B cell (primary cell): ENCODE measurements around the gene GDPD4.

ENCODE experiments used
- EZH2 ChIP-seq: IDR thresholded peaks from 2 replicates; pipeline ENCODE4 v1.6.1; 2012; ENCODE audit warnings: borderline replicate concordance, low read depth, mild to moderate bottlenecking, moderate library complexity, low read length; ENCODE audit not compliant: insufficient read depth, poor library complexity, severe bottlenecking
- TF ChIP-seq, protein P1 (sequence below): fragments of 200-600 bp; IDR thresholded peaks from one replicate; pipeline ENCODE4 v1.8.0; 2022; ENCODE audit warnings: antibody characterized with exemption, mild to moderate bottlenecking

DNA sequence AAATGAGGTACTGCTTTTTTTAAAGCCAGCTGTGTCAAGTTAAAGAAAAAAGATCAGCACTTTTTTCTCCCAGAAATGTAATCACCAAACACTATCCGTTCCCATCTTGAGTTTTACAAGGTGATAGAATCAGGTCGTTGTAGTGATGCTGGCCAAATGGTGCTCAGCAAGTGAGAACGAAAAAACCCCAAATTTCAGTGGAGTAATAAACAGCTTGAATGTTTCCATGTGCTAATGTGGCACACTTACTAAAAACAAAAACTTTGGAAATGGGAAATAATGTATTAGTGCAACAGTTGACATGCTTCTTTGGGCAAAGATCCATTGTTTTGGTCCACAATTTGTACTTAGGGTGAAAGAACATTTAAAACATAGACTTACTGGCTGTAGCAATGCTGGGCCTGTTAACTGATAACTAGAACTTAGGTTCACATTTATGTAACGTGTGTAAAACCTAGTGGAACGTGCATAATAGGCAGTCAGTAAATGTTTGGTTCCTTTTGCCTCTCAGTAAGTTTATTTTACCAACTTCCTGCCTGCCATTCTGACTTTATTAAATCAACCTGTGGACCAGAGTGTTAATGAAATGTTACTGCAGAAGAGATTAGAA lies 15.4 kb upstream of the GDPD4 start:
- TF ChIP-seq, protein P1, sequence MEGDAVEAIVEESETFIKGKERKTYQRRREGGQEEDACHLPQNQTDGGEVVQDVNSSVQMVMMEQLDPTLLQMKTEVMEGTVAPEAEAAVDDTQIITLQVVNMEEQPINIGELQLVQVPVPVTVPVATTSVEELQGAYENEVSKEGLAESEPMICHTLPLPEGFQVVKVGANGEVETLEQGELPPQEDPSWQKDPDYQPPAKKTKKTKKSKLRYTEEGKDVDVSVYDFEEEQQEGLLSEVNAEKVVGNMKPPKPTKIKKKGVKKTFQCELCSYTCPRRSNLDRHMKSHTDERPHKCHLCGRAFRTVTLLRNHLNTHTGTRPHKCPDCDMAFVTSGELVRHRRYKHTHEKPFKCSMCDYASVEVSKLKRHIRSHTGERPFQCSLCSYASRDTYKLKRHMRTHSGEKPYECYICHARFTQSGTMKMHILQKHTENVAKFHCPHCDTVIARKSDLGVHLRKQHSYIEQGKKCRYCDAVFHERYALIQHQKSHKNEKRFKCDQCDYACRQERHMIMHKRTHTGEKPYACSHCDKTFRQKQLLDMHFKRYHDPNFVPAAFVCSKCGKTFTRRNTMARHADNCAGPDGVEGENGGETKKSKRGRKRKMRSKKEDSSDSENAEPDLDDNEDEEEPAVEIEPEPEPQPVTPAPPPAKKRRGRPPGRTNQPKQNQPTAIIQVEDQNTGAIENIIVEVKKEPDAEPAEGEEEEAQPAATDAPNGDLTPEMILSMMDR: no peak
- TF ChIP-seq EZH2: no peak
